ENCODE data around the gene ZSWIM7. TPM values are rescaled to one million over a fixed set of nuclear protein-coding genes. Genes with fewer than 3 reads are reported as not detected.
A peak's percentile ranks its signal among the peaks of the same experiment; 100 is the strongest.

The ZSWIM7 gene
- total and polyA plus RNA-seq, 2 experiments from 2014 or later, result 16.3 to 50.4 TPM

- peaks cover 11% of the 10 kb centered on the region for H3K4me1 Mint-ChIP-seq
- H3K4me3 ChIP-seq, result peak overlapping the region; percentile 75
- H3K79me2 ChIP-seq (replicated peaks; ENCODE audit: insufficient read depth), result no peaks in the 10 kb centered on the region
- peaks cover 3% of the 10 kb centered on the region; the same call in 1 of the 3 replicates for H3K9me3 Mint-ChIP-seq
- peaks cover 2% of the 10 kb centered on the region; the same call in 1 of the 2 replicates for H3F3A ChIP-seq (replicated peaks; ENCODE audit: low read depth)
- H3K4me3 Mint-ChIP-seq, result peak overlapping the region; percentile 67
- no peak overlapping the region for H3K27ac Mint-ChIP-seq
- H3K36me3 Mint-ChIP-seq (ENCODE audit: low read depth), result no peaks in the 10 kb centered on the region; the same call in 2 of the 3 replicates
- H3K4me2 ChIP-seq, result peak overlapping the region; percentile 88
- H3K27ac ChIP-seq (ENCODE audit: low read depth), result no peak overlapping the region
- peaks cover 6% of the 10 kb centered on the region; the same call in 1 of the 2 replicates for H3K4me1 ChIP-seq (ENCODE audit: insufficient read depth)
- peaks cover 46% of the 10 kb centered on the region for H3K27me3 ChIP-seq (ENCODE audit: insufficient read depth)
- ATAC-seq (peak; percentile 69), DNase-seq (ENCODE audit: low spot score) (peak; percentile 66)
- H4K20me1 ChIP-seq (replicated peaks; ENCODE audit: insufficient read depth), result no peaks in the 10 kb centered on the region
- H3K27me3 Mint-ChIP-seq (ENCODE audit: insufficient read depth, low read depth, poor library complexity), result peaks cover 36% of the 10 kb centered on the region
- peak overlapping the region; percentile 78 for H2AFZ ChIP-seq
- H3K9me2 ChIP-seq (ENCODE audit: insufficient read depth), result no peaks in the 10 kb centered on the region
- TF ChIP-seq EZH2 (IDR thresholded peaks at IDR 0.05; ENCODE audit: low read depth, unreplicated experiment), result no peak
- H3K36me3 ChIP-seq (ENCODE audit: insufficient read depth), result no peaks in the 10 kb centered on the region
These were observed 55.3 kb downstream of the ZSWIM7 start for GRCh38 chr17:15943971-15944758.

GRCh38 chr17:15942207-15942833 is 57.2 kb downstream of the ZSWIM7 start:
- no peak overlapping the region for H3K4me3 Mint-ChIP-seq
- Histone ChIP-seq H3K9me2 (ENCODE audit: insufficient read depth) (no peaks in the 10 kb centered on the region), H3K4me1 (ENCODE audit: insufficient read depth) (peaks cover 6% of the 10 kb centered on the region; the same call in 1 of the 2 replicates), H2AFZ (0 out of 2 replicates have a peak overlapping the region, but pooled peaks have one; percentile 14), H3K4me3 (no peak overlapping the region), H3K27ac (ENCODE audit: low read depth) (no peak overlapping the region), H3F3A (replicated peaks; ENCODE audit: low read depth) (peaks cover 2% of the 10 kb centered on the region; the same call in 1 of the 2 replicates), H3K36me3 (ENCODE audit: insufficient read depth) (no peaks in the 10 kb centered on the region), H4K20me1 (replicated peaks; ENCODE audit: insufficient read depth) (no peaks in the 10 kb centered on the region), H3K79me2 (replicated peaks; ENCODE audit: insufficient read depth) (no peaks in the 10 kb centered on the region), H3K4me2 (no peak overlapping the region), H3K27me3 (ENCODE audit: insufficient read depth) (peaks cover 46% of the 10 kb centered on the region)
- H3K36me3 Mint-ChIP-seq (ENCODE audit: low read depth), result no peaks in the 10 kb centered on the region; the same call in 2 of the 3 replicates
- ATAC-seq (no peak), DNase-seq (ENCODE audit: low spot score) (no peak)
- H3K4me1 Mint-ChIP-seq, result peaks cover 11% of the 10 kb centered on the region
- H3K9me3 Mint-ChIP-seq, result peaks cover 3% of the 10 kb centered on the region; the same call in 1 of the 3 replicates
- TF ChIP-seq EZH2 (IDR thresholded peaks at IDR 0.05; ENCODE audit: low read depth, unreplicated experiment) (no peak), CREB1 (CRISPR knock-in tag; IDR thresholded peaks at IDR 0.05; ENCODE audit: low read depth) (no peak), CTCF (conservative IDR thresholded peaks at IDR 0.05; ENCODE audit: low read depth in 2 of 2) (no peak), ZNF331 (CRISPR knock-in tag; IDR thresholded peaks at IDR 0.05; ENCODE audit: low read depth) (no peak), POLR2AphosphoS5 (IDR thresholded peaks at IDR 0.05; ENCODE audit: low read depth) (no peak), NANOG (IDR thresholded peaks at IDR 0.05; ENCODE audit: borderline replicate concordance) (no peak), STAT1 (IDR thresholded peaks at IDR 0.05; ENCODE audit: unreplicated experiment) (no peak), ZNF114 (CRISPR knock-in tag; IDR thresholded peaks at IDR 0.05) (no peak)
- H3K27ac Mint-ChIP-seq, result no peak overlapping the region
- peaks cover 34% of the 10 kb centered on the region for H3K27me3 Mint-ChIP-seq (ENCODE audit: insufficient read depth, low read depth, poor library complexity)
